Duodenal mucosa (tissue), 2 donors: Measurements from ENCODE around the gene COPS6.

ENCODE experiments used
- H3K27ac ChIP-seq: one replicate; pipeline ENCODE4 v1.7.0; 2013; ENCODE audit warnings: low read depth, low read length
- H3K27me3 ChIP-seq, 2 donors: one replicate each; pipeline ENCODE4 v1.7.0; 2013; ENCODE audit warnings: low read length in 2 of 2, control low read depth in 1 of 2; ENCODE audit not compliant: insufficient read depth in 2 of 2, control insufficient read depth in 1 of 2
- H3K36me3 ChIP-seq, 2 donors: one replicate each; pipeline ENCODE4 v1.7.0; 2013; ENCODE audit warnings: low read length in 2 of 2, control low read depth in 1 of 2; ENCODE audit not compliant: insufficient read depth in 2 of 2, control insufficient read depth in 1 of 2
- H3K4me1 ChIP-seq, 2 donors: one replicate each; pipeline ENCODE4 v1.7.0; 2013; ENCODE audit warnings: low read length in 2 of 2, control low read depth in 1 of 2; ENCODE audit not compliant: insufficient read depth in 2 of 2, control insufficient read depth in 1 of 2
- H3K4me3 ChIP-seq, 2 donors: one replicate each; pipeline ENCODE4 v1.7.0; 2013; ENCODE audit warnings: low read length in 2 of 2, low read depth in 1 of 2
- H3K9ac ChIP-seq, 2 donors: one replicate each; pipeline ENCODE4 v1.7.0; 2013; ENCODE audit warnings: low read length in 2 of 2, low read depth in 1 of 2
- H3K9me3 ChIP-seq, 2 donors: one replicate each; pipeline ENCODE4 v1.7.0; 2013; ENCODE audit warnings: low read length in 2 of 2, control low read depth in 1 of 2; ENCODE audit not compliant: control insufficient read depth in 1 of 2

Gene COPS6

GRCh38 chr7:100061518-100062193 lies 27.1 kb upstream of the COPS6 start:
- H3K4me1 ChIP-seq: no peaks in the 10 kb centered on the region
- no peak overlapping the region for H3K27ac ChIP-seq
- no peaks in the 10 kb centered on the region for H3K27me3 ChIP-seq
- H3K9me3 ChIP-seq: no peaks in the 10 kb centered on the region
- H3K4me3 ChIP-seq: no peak overlapping the region
- H3K36me3 ChIP-seq: peaks cover 26 to 47% of the 10 kb centered on the region in 2 donors
- no peak overlapping the region for H3K9ac ChIP-seq

DNA sequence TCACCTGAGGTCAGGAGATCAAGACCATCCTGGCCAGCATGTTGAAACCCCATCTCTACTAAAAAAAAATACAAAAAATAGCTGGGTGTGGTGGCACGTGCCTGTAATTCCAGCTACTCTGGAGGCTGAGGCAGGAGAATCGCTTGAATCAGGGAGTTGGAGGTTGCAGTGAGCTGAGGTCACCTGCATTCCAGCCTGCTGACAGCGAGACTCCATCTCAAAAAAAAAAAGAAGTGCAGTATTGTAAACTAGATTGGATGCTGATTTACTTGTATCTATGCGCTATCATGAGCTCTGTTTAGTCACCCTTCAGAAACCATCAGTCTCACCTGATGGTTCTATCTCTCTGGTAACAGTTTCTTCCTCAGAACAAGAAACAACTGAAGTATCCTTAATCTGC lies 25.4 kb upstream of the COPS6 start:
- H3K27ac ChIP-seq: no peak overlapping the region
- H3K4me3 ChIP-seq: no peak overlapping the region
- no peaks in the 10 kb centered on the region for H3K4me1 ChIP-seq
- peaks cover 12 to 33% of the 10 kb centered on the region in 2 donors for H3K36me3 ChIP-seq
- no peaks in the 10 kb centered on the region for H3K9me3 ChIP-seq
- H3K9ac ChIP-seq: no peak overlapping the region
- H3K27me3 ChIP-seq: no peaks in the 10 kb centered on the region

GRCh38 chr7:100064162-100064561 lies 24.6 kb upstream of the COPS6 start:
- Histone ChIP-seq H3K27ac (no peak overlapping the region), H3K9me3 (no peaks in the 10 kb centered on the region), H3K9ac (no peak overlapping the region), H3K4me3 (no peak overlapping the region), H3K27me3 (no peaks in the 10 kb centered on the region), H3K36me3 (peaks cover 10 to 26% of the 10 kb centered on the region in 2 donors), H3K4me1 (no peaks in the 10 kb centered on the region)

DNA sequence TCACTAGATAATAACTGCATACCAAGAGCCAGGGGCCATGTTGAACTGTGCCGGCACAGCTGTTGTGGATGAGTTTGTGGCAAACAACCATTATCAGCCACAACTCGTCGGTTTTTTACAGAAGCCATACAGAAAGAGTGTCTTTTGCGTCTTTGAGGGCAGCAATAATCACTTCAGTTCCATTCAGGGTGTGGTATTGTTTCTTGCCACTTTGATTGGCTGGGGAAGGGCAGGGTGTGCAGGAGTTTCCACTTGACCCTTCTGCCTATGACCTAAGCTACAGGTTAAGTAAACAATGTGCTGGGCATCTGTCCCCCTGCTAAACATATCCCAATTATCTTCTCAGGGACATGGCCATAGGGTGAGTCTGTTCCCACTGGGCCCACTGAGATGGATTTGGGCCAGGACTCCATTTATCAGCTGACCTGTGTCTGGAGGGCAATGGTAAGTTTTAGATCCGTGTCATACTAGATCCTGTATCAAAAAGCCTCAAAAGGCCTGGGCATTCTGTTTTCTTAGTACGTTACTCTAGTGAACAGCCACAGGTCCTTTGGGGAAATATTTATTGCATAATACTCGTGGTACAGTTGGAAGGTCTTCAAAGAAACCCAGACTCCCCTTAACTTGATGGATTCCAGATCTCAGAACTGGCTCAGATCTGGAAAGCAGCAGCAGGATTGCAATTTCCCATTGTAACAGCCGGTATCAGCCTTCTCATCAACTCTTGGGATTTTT lies 23.1 kb upstream of the COPS6 start:
- H3K27ac ChIP-seq: no peak overlapping the region
- H3K36me3 ChIP-seq: peaks cover 21 to 36% of the 10 kb centered on the region in 2 donors
- H3K4me1 ChIP-seq: no peaks in the 10 kb centered on the region
- H3K4me3 ChIP-seq: no peak overlapping the region
- no peak overlapping the region for H3K9ac ChIP-seq
- H3K9me3 ChIP-seq: peaks cover 6 to 9% of the 10 kb centered on the region in 2 donors
- H3K27me3 ChIP-seq: no peaks in the 10 kb centered on the region

DNA sequence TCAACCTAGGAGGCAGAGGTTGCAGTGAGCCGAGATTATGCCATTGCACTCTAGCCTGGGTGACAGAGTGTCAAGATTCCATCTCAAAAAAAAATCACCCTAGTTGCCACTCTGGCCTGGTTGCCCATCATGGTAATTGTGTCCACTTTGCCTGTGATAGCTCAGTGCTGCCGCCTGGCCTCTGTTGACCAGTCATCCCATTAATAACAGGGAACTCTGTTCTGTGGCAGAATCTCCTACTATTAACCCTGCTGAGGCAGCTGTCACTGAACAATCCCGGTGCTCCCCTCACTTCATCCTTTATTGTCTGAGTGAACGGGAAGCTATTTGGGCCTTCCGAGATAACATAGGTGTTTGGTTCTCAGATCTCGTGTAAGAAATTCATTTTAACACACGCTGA lies 21.8 kb upstream of the COPS6 start:
- no peak overlapping the region for H3K9ac ChIP-seq
- peaks cover 20 to 23% of the 10 kb centered on the region in 2 donors for H3K9me3 ChIP-seq
- no peak overlapping the region for H3K27ac ChIP-seq
- no peaks in the 10 kb centered on the region for H3K4me1 ChIP-seq
- H3K36me3 ChIP-seq: peaks cover 34 to 50% of the 10 kb centered on the region in 2 donors
- H3K4me3 ChIP-seq: no peak overlapping the region
- no peaks in the 10 kb centered on the region for H3K27me3 ChIP-seq

DNA sequence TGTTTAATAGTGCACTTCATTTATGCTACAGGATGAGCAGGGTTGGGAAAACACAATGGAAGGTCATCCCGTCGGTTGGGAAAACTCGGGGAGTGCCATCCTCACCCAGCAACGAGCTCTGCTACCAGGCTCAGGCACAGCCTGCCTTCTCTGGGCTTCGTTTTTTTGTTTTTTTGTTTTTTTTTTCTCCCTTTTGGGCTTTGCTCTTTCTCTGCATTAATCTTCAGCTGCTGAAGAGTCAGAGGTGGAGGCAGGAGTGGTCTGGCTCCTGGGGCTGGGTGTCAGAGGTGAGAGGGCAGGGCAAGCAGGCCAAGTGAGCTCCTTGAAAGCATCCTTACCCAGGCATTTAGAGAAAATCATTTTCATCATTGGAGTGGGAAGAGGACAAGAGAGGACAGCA lies 18.8 kb upstream of the COPS6 start:
- H3K36me3 ChIP-seq: peaks cover 50 to 59% of the 10 kb centered on the region in 2 donors

GRCh38 chr7:100071018-100071723 lies 17.6 kb upstream of the COPS6 start:
- Histone ChIP-seq H3K36me3 (peaks cover 62 to 66% of the 10 kb centered on the region in 2 donors), H3K4me3 (peak overlapping the region; percentile 4 to 48), H3K27ac (no peak overlapping the region), H3K27me3 (no peaks in the 10 kb centered on the region), H3K9me3 (peaks cover 32 to 35% of the 10 kb centered on the region in 2 donors), H3K9ac (no peak overlapping the region), H3K4me1 (no peaks in the 10 kb centered on the region)

More for the DNA sequence above, 18.8 kb upstream of the COPS6 start:
- Histone ChIP-seq H3K27ac (no peak overlapping the region), H3K27me3 (no peaks in the 10 kb centered on the region), H3K9me3 (peaks cover 32 to 35% of the 10 kb centered on the region in 2 donors), H3K4me3 (no peak overlapping the region), H3K4me1 (no peaks in the 10 kb centered on the region), H3K9ac (no peak overlapping the region)

- H3K9ac ChIP-seq: no peak overlapping the region
- peaks cover 62 to 77% of the 10 kb centered on the region in 2 donors for H3K36me3 ChIP-seq
- H3K27me3 ChIP-seq: no peaks in the 10 kb centered on the region
- peak overlapping the region; percentile 10 to 12 for H3K4me3 ChIP-seq
- no peak overlapping the region for H3K27ac ChIP-seq
- H3K4me1 ChIP-seq: peaks cover 7% of the 10 kb centered on the region in 2 donors
- peaks cover 32 to 35% of the 10 kb centered on the region in 2 donors for H3K9me3 ChIP-seq
Observed at GRCh38 chr7:100072462-100072861, 16.3 kb upstream of the COPS6 start.

- H3K4me3 ChIP-seq: no peak overlapping the region
- no peaks in the 10 kb centered on the region for H3K27me3 ChIP-seq
- no peak overlapping the region for H3K9ac ChIP-seq
- peaks cover 15 to 20% of the 10 kb centered on the region in 2 donors for H3K4me1 ChIP-seq
- no peak overlapping the region for H3K27ac ChIP-seq
- H3K9me3 ChIP-seq: peaks cover 32 to 34% of the 10 kb centered on the region in 2 donors
- peaks cover 59 to 74% of the 10 kb centered on the region in 2 donors for H3K36me3 ChIP-seq
Observed at GRCh38 chr7:100074841-100075240, 13.9 kb upstream of the COPS6 start.

DNA sequence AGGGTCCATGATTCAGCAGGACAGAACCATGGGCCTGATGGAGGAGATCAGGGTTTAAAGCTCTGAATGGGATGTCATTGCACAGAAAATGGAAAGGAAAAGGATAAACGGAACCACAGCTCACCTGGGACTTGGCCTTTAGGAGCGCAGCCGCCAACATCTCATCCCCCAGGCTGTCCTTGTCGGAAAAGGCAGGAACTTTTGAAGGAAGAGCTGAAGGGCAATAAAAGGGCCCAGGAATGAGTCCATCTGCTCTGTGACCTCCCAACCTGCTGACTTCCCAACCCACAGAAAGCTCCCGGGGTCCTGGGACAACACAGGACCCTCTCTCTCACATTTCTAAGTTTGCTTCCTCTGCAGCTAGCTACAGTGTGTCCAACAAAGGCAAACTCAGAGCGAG lies 13.4 kb upstream of the COPS6 start:
- Histone ChIP-seq H3K27me3 (no peaks in the 10 kb centered on the region), H3K36me3 (peaks cover 54 to 69% of the 10 kb centered on the region in 2 donors), H3K27ac (no peak overlapping the region), H3K4me1 (peaks cover 20 to 26% of the 10 kb centered on the region in 2 donors), H3K9ac (no peak overlapping the region), H3K4me3 (no peak overlapping the region), H3K9me3 (peaks cover 27 to 28% of the 10 kb centered on the region in 2 donors)
